Measurements from ENCODE around the gene SLC44A1.

Gene SLC44A1

DNA sequence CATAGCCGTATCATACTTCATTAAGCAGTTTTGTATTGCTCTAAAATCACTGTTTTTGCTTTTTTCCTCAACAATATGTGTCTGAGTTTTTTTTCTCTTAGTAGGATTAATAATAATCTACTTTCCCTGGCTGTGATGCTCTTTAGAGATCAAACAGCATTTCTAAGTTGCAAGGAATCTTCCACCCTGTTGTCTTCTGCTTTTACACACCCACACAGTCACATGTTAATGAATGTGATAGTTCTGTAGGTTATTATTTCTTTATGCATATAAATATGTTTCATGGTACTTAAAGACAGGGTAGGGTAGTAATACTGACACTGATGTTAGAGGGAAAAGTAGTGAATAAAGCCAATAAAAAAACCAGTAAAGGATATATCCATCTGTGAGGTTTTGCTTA, 29.3 kb downstream of the SLC44A1 start:
- DNase-seq (no peak), ATAC-seq (no peak)
- H3K36me3 Mint-ChIP-seq (ENCODE audit: low read depth) = no peaks in the 10 kb centered on the region
- H3K4me3 Mint-ChIP-seq = no peak overlapping the region
- H3K9me3 Mint-ChIP-seq = no peaks in the 10 kb centered on the region
- no peak overlapping the region for H3K27ac Mint-ChIP-seq
- H3K4me1 Mint-ChIP-seq = no peaks in the 10 kb centered on the region
- no peaks in the 10 kb centered on the region for H3K27me3 Mint-ChIP-seq

DNA sequence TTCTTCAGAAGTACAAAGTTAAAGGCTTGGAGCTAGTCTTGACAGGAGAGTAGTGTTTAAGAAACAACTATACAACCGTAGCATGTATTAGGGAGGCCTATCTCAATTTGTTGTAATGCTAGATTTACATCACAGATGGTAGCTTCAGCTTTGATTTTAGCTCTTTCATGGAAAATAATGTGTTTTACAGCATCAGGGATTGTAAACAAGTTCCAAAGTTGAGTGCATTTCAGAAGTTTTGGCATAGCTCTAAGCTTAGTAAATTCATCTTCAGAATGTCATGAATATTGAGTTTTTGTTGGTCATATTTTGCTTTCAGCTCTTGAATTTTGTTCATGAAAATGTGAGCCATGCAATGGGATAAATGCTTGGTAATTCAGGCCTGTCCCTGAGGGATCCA, 30.7 kb downstream of the SLC44A1 start:
- DNase-seq = no peak
- Mint-ChIP-seq H3K9me3 (no peaks in the 10 kb centered on the region), H3K4me1 (no peaks in the 10 kb centered on the region), H3K27ac (no peak overlapping the region), H3K4me3 (no peak overlapping the region), H3K27me3 (no peaks in the 10 kb centered on the region), H3K36me3 (ENCODE audit: low read depth) (no peaks in the 10 kb centered on the region)
- ATAC-seq = no peak

DNA sequence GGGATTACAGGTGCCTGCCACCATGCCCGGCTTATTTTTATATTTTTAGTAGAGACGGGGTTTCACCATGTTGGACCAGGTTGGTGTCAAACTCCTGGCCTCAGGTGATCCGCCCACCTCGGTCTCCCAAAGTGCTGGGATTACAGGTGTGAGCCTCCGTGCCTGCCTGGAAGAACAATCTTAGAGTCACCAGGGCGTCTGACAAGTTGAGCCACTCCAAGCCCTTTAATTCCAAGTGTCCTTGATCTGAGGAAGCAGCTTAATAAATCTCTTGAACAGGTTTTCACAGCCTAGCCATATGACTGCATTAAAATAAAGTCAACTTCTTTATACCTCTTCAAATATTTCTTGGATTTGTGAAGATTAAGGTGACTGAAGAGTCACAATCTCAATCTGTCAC, 31.5 kb downstream of the SLC44A1 start:
- H3K27me3 Mint-ChIP-seq = no peaks in the 10 kb centered on the region
- ATAC-seq = no peak
- no peak for DNase-seq
- H3K27ac Mint-ChIP-seq = no peak overlapping the region
- H3K36me3 Mint-ChIP-seq (ENCODE audit: low read depth) = no peaks in the 10 kb centered on the region
- no peaks in the 10 kb centered on the region for H3K9me3 Mint-ChIP-seq
- H3K4me1 Mint-ChIP-seq = no peaks in the 10 kb centered on the region
- H3K4me3 Mint-ChIP-seq = no peak overlapping the region

DNA sequence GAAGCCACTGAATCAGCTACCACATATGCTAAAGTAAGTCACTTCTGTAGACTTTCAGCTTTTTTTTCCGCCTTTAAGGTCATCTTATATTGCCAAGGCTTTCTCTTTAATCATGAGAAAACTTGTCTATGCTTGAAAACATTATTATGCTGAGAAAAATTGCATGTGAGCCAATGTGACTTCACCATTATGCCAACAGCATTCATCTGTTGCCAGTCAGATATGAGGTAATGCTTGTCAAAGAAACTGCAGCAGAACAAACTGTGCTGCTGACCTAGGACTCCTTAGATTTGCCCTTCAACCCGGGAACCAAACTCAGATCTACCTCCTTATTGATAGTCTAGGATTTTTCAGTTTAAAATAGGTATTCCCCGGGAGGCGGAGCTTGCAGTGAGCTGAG, 34.3 kb downstream of the SLC44A1 start:
- Mint-ChIP-seq H3K4me3 (no peak overlapping the region), H3K9me3 (no peaks in the 10 kb centered on the region)

DNA sequence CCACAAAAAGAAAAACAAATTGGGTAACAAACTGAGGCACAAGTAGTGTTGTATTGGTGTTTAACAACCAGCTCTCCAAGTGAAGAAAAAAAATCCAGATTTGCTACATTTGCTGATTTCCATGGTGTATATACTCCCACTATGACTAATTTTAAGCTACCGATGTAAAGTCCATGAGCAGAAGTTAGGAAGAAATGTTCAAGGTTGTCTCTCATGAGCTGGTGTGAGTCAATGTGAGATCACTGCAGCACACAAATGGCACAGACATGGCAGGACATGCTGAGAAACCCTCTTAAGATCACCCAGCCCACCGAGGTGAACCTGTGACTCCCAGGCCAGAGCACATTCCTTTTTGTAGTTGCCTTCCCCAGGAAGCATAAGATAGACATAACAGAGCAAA, 36.2 kb downstream of the SLC44A1 start:
- H3K4me3 Mint-ChIP-seq = no peak overlapping the region
- H3K36me3 Mint-ChIP-seq (ENCODE audit: low read depth) = no peaks in the 10 kb centered on the region
- no peak overlapping the region for H3K27ac Mint-ChIP-seq
- DNase-seq = no peak
- no peak for ATAC-seq
- H3K27me3 Mint-ChIP-seq = no peaks in the 10 kb centered on the region
- H3K4me1 Mint-ChIP-seq = no peaks in the 10 kb centered on the region
- no peaks in the 10 kb centered on the region for H3K9me3 Mint-ChIP-seq

More for the DNA sequence above, 34.3 kb downstream of the SLC44A1 start:
- Mint-ChIP-seq H3K4me1 (no peaks in the 10 kb centered on the region), H3K36me3 (ENCODE audit: low read depth) (no peaks in the 10 kb centered on the region), H3K27ac (no peak overlapping the region), H3K27me3 (no peaks in the 10 kb centered on the region)
- no peak for DNase-seq
- no peak for ATAC-seq

DNA sequence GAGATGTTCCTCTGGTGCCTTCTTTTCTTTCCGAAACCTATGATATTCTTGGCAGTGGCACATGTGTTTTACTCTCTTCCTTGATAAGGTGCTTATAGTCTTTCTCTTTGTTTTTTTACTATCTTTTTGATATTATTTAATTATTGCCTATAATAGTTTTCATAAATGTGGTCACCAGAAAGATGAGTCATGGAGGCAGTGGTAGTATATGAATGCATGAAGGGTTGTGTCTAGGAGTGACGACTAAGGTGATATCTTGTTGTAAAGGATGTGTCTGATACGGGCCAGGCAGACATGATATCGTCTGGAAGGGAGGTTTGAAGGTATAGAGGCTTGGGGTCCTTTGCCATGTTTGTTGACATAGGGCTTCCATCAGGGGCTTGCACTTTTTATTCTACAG, 36.8 kb downstream of the SLC44A1 start:
- Mint-ChIP-seq H3K4me3 (no peak overlapping the region), H3K9me3 (no peaks in the 10 kb centered on the region), H3K27me3 (no peaks in the 10 kb centered on the region), H3K36me3 (ENCODE audit: low read depth) (no peaks in the 10 kb centered on the region), H3K27ac (no peak overlapping the region), H3K4me1 (no peaks in the 10 kb centered on the region)
- DNase-seq = no peak
- no peak for ATAC-seq

GRCh38 chr9:105281926-105282325, 37.5 kb downstream of the SLC44A1 start:
- ATAC-seq = no peak

DNA sequence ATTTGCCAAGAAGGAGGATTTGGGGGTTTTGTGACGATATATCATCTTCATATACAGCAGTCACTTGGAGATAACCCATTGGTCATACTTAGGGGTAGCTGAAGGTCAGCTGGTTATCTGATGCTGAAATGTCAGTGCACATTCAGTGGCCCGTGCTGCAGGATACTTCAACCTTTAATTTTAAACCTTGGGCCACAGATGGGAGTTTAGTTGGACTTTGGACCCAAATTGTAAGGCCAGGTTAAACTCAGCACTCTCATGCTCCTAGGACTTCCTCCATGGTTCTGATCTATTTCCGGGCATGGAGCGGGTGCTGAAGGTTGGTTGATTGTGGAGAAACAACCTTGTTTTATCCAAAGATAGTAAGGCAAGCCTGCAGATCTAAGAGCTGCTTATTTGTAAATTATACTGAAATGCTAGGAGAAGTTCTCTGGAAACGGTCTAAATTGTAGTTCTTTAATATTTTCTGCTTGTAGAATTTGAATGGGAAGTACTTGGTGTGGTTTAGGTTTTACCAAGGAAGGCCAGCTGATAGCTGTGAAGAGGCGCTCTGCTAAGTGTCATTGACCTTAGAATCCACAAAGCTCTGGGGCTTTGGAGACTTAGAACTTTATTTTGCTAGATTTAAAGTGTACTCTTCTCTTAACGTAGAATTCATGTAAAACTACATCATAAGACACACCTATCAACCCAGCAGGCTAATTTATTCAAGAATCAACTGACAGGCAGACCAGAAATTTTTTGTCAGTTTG, 38.6 kb downstream of the SLC44A1 start:
- ATAC-seq (no peak), DNase-seq (no peak)
- no peaks in the 10 kb centered on the region for H3K27me3 Mint-ChIP-seq
- no peaks in the 10 kb centered on the region for H3K36me3 Mint-ChIP-seq (ENCODE audit: low read depth)
- no peaks in the 10 kb centered on the region for H3K4me1 Mint-ChIP-seq
- no peaks in the 10 kb centered on the region for H3K9me3 Mint-ChIP-seq
- H3K27ac Mint-ChIP-seq = no peak overlapping the region
- no peak overlapping the region for H3K4me3 Mint-ChIP-seq

More at GRCh38 chr9:105281926-105282325, 37.5 kb downstream of the SLC44A1 start:
- Mint-ChIP-seq H3K4me1 (no peaks in the 10 kb centered on the region), H3K27ac (no peak overlapping the region), H3K27me3 (no peaks in the 10 kb centered on the region), H3K36me3 (ENCODE audit: low read depth) (no peaks in the 10 kb centered on the region), H3K9me3 (no peaks in the 10 kb centered on the region), H3K4me3 (no peak overlapping the region)
- DNase-seq = no peak

- no peaks in the 10 kb centered on the region for H3K9me3 Mint-ChIP-seq
- H3K27ac Mint-ChIP-seq = no peak overlapping the region
Observed at GRCh38 chr9:105283795-105284194, 39.3 kb downstream of the SLC44A1 start.

GRCh38 chr9:105284463-105284862, 40.0 kb downstream of the SLC44A1 start:
- DNase-seq = no peak
- H3K4me1 Mint-ChIP-seq = no peaks in the 10 kb centered on the region
- no peak overlapping the region for H3K4me3 Mint-ChIP-seq
- H3K27ac Mint-ChIP-seq = no peak overlapping the region
- H3K9me3 Mint-ChIP-seq = no peaks in the 10 kb centered on the region
- no peak for ATAC-seq
- H3K36me3 Mint-ChIP-seq (ENCODE audit: low read depth) = no peaks in the 10 kb centered on the region
- H3K27me3 Mint-ChIP-seq = no peaks in the 10 kb centered on the region

More at GRCh38 chr9:105283795-105284194, 39.3 kb downstream of the SLC44A1 start:
- DNase-seq (no peak), ATAC-seq (no peak)
- Mint-ChIP-seq H3K27me3 (no peaks in the 10 kb centered on the region), H3K36me3 (ENCODE audit: low read depth) (no peaks in the 10 kb centered on the region), H3K4me1 (no peaks in the 10 kb centered on the region), H3K4me3 (no peak overlapping the region)

DNA sequence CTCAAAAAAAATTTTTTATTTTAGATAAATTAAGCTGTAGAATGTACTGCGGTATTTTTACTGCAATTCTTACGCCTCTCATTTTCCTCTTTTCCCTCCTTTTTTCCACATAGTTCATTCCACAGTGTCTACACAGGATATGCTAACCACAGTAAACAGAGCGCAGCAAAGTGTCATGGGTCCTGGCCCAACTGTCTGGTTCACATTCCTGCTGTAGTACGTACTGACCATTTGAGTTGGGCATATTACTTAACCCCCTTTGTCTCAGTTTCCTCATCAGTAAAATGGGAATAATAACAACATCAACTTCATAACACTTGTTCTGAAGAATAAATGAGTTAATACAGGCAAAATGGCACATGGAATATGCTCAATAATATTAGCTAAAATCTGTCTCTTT, 41.6 kb downstream of the SLC44A1 start:
- H3K36me3 Mint-ChIP-seq (ENCODE audit: low read depth) = no peaks in the 10 kb centered on the region
- no peak overlapping the region for H3K4me3 Mint-ChIP-seq
- no peaks in the 10 kb centered on the region for H3K9me3 Mint-ChIP-seq
- no peaks in the 10 kb centered on the region for H3K4me1 Mint-ChIP-seq
- H3K27ac Mint-ChIP-seq = no peak overlapping the region
- H3K27me3 Mint-ChIP-seq = no peaks in the 10 kb centered on the region
- no peak for ATAC-seq
- DNase-seq = no peak

GRCh38 chr9:105289305-105289704, 44.9 kb downstream of the SLC44A1 start:
- Mint-ChIP-seq H3K27me3 (no peaks in the 10 kb centered on the region), H3K9me3 (no peaks in the 10 kb centered on the region), H3K4me3 (no peak overlapping the region), H3K36me3 (ENCODE audit: low read depth) (no peaks in the 10 kb centered on the region), H3K4me1 (peaks cover 4% of the 10 kb centered on the region), H3K27ac (no peak overlapping the region)
- ATAC-seq (no peak), DNase-seq (no peak)

DNA sequence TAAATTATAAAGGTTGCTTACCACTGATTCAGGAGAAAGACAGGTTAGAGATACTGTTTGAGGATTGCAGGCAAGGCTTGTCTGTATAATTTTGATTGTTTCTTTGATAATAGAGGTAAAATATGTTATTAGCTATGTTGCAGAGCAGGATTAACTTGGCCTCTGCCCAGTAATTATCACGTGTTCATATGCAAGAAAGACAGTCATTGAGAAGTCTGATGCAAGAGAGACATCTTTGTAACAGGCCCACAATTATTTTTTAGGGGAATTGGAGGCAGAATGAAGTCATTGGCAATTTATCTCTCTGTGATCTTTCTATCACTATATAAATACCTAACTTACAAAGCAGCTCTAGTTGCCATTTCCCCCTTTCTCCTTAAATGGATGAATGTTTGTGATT, 46.0 kb downstream of the SLC44A1 start:
- ATAC-seq = no peak
- H3K36me3 Mint-ChIP-seq (ENCODE audit: low read depth) = no peaks in the 10 kb centered on the region
- no peak overlapping the region for H3K27ac Mint-ChIP-seq
- H3K4me3 Mint-ChIP-seq = no peak overlapping the region
- H3K9me3 Mint-ChIP-seq = no peaks in the 10 kb centered on the region
- H3K27me3 Mint-ChIP-seq = no peaks in the 10 kb centered on the region
- DNase-seq = no peak
- H3K4me1 Mint-ChIP-seq = peaks cover 9% of the 10 kb centered on the region

DNA sequence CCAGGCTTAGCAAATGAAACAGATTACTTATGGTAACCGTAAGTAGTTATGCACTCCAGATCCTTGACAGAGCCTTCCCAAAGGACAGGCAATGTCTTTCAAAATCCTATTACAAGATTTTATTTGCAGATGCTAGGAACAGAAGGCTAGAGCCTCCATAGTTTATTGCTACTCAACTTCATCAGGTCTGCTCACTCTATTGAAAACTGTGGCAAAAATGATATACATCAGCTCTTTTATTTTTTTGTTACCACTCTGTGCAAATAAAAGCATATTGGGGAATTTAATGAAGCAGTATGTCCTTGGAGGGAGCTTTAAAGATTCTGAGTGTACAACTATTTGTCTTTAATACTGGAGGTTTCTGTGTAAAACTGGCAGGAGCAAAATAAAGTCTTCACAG, 46.5 kb downstream of the SLC44A1 start:
- H3K9me3 Mint-ChIP-seq = no peaks in the 10 kb centered on the region
- peaks cover 9% of the 10 kb centered on the region for H3K4me1 Mint-ChIP-seq
- no peak overlapping the region for H3K4me3 Mint-ChIP-seq
- no peaks in the 10 kb centered on the region for H3K36me3 Mint-ChIP-seq (ENCODE audit: low read depth)
- DNase-seq = no peak
- H3K27me3 Mint-ChIP-seq = no peaks in the 10 kb centered on the region
- H3K27ac Mint-ChIP-seq = no peak overlapping the region
- no peak for ATAC-seq

GRCh38 chr9:105291422-105291859, 47.0 kb downstream of the SLC44A1 start:
- no peaks in the 10 kb centered on the region for H3K36me3 Mint-ChIP-seq (ENCODE audit: low read depth)
- H3K4me1 Mint-ChIP-seq = peaks cover 9% of the 10 kb centered on the region
- no peak overlapping the region for H3K27ac Mint-ChIP-seq
- no peaks in the 10 kb centered on the region for H3K27me3 Mint-ChIP-seq
- no peaks in the 10 kb centered on the region for H3K9me3 Mint-ChIP-seq
- H3K4me3 Mint-ChIP-seq = no peak overlapping the region
- ATAC-seq (no peak), DNase-seq (no peak)

DNA sequence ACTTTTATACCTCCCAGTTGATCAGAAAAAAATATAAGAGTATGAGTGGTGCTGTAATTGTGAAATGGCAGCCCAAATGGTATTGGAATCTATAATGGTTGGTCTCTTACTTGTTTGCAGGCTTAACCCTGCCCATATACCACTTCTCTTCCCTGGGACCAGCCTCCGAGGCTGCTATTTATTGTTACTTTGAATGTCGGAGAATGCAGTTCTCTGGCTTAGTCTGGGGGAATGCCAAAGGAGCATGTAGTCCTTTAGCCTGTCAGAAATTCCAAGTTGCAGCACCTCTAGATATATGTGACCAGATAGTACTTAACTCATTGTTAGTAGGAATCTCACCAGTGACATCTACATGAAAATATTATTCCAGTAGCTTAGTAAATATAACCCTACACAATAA, 47.5 kb downstream of the SLC44A1 start:
- H3K27me3 Mint-ChIP-seq = no peaks in the 10 kb centered on the region
- H3K4me1 Mint-ChIP-seq = peaks cover 13% of the 10 kb centered on the region
- H3K27ac Mint-ChIP-seq = no peak overlapping the region
- no peaks in the 10 kb centered on the region for H3K9me3 Mint-ChIP-seq
- no peak for ATAC-seq
- H3K36me3 Mint-ChIP-seq (ENCODE audit: low read depth) = no peaks in the 10 kb centered on the region
- DNase-seq = no peak
- no peak overlapping the region for H3K4me3 Mint-ChIP-seq
